WTC11 (cell line): ENCODE results near the gene PDE3B. TPM values are rescaled to one million over a fixed set of nuclear protein-coding genes. Genes with fewer than 3 reads are reported as not detected.

ENCODE experiments used
- ATAC-seq: fragments of 200-7000 bp; cut with Tn5 transposase; 2 replicates; pipeline ENCODE4 v1.10.0; 2021; ENCODE audit warnings: mild to moderate bottlenecking, moderate library complexity
- CTCF ChIA-PET: fragments of 300-600 bp; sonication (Branson Sonifier 250); formaldehyde crosslinking; loops from one replicate; lab custom pipeline; 2021; ENCODE audit warnings: antibody characterized with exemption; lab: Charles Lee
- POLR2A ChIA-PET: fragments of 350-600 bp; sonication (Branson Sonifier 250); formaldehyde crosslinking; loops from one replicate; lab custom pipeline; 2021; ENCODE audit warnings: antibody characterized with exemption; lab: Charles Lee
- DNase-seq: peaks from one replicate; pipeline ENCODE4 v3.0.0; 2021; ENCODE audit warnings: low spot score
- H3K27ac Mint-ChIP-seq: 2 replicates; pipeline ENCODE4 v1.8.0; 2021; ENCODE audit warnings: mixed read lengths
- H3K27me3 Mint-ChIP-seq: 2 replicates; pipeline ENCODE4 v1.8.0; 2021; ENCODE audit warnings: low read depth, mild to moderate bottlenecking, moderate library complexity, mixed read lengths
- H3K36me3 Mint-ChIP-seq: 2 replicates; pipeline ENCODE4 v1.8.0; 2021; ENCODE audit warnings: mixed read lengths
- H3K4me1 Mint-ChIP-seq: 2 replicates; pipeline ENCODE4 v1.8.0; 2022; ENCODE audit warnings: mixed read lengths
- H3K4me3 Mint-ChIP-seq: 2 replicates; pipeline ENCODE4 v1.8.0; 2021; ENCODE audit warnings: mild to moderate bottlenecking, moderate library complexity, mixed read lengths
- H3K9me3 Mint-ChIP-seq: 2 replicates; pipeline ENCODE4 v1.8.0; 2021; ENCODE audit warnings: mixed read lengths
- ATF2 ChIP-seq: sonication (generic); formaldehyde crosslinking; IDR thresholded peaks from 2 replicates; pipeline ENCODE4 v1.8.1; 2022; ENCODE audit warnings: low read depth, missing genetic modification reagents, borderline replicate concordance
- CREB1 ChIP-seq: sonication (generic); formaldehyde crosslinking; IDR thresholded peaks from 2 replicates; pipeline ENCODE4 v1.8.0; 2023; ENCODE audit warnings: mild to moderate bottlenecking, missing genetic modification reagents
- CREM ChIP-seq: sonication (generic); formaldehyde crosslinking; IDR thresholded peaks from 2 replicates; pipeline ENCODE4 v1.8.1; 2022; ENCODE audit warnings: mild to moderate bottlenecking, missing genetic modification reagents, moderate library complexity
- ETV6 ChIP-seq: sonication (generic); formaldehyde crosslinking; IDR thresholded peaks from 2 replicates; pipeline ENCODE4 v1.8.1; 2022; ENCODE audit warnings: mild to moderate bottlenecking, missing genetic modification reagents
- FOXJ3 ChIP-seq: sonication (generic); formaldehyde crosslinking; IDR thresholded peaks from 2 replicates; pipeline ENCODE4 v1.9.0; 2021; ENCODE audit warnings: missing genetic modification reagents, mild to moderate bottlenecking, borderline replicate concordance
- FOXK1 ChIP-seq: sonication (generic); formaldehyde crosslinking; IDR thresholded peaks from 2 replicates; pipeline ENCODE4 v1.8.0; 2022; ENCODE audit warnings: mild to moderate bottlenecking, moderate library complexity, missing genetic modification reagents
- KAT7 ChIP-seq: sonication (generic); formaldehyde crosslinking; IDR thresholded peaks from 2 replicates; pipeline ENCODE4 v1.8.1; 2023; ENCODE audit warnings: missing genetic modification reagents, mild to moderate bottlenecking, borderline replicate concordance
- NR1H2 ChIP-seq: sonication (generic); formaldehyde crosslinking; IDR thresholded peaks from 2 replicates; pipeline ENCODE4 v1.9.0; 2021; ENCODE audit warnings: mild to moderate bottlenecking, moderate library complexity, missing genetic modification reagents
- RELA ChIP-seq: sonication (generic); formaldehyde crosslinking; IDR thresholded peaks from 2 replicates; pipeline ENCODE4 v1.8.1; 2022; ENCODE audit warnings: missing genetic modification reagents, mild to moderate bottlenecking, borderline replicate concordance
- STAT6 ChIP-seq: sonication (generic); formaldehyde crosslinking; conservative IDR thresholded peaks from 2 replicates; pipeline ENCODE4 v1.8.1; 2023; ENCODE audit warnings: mild to moderate bottlenecking, low read depth, missing genetic modification reagents, moderate library complexity
- TEAD1 ChIP-seq: sonication (generic); formaldehyde crosslinking; IDR thresholded peaks from 2 replicates; pipeline ENCODE4 v1.8.0; 2022; ENCODE audit warnings: mild to moderate bottlenecking, missing genetic modification reagents
- TEAD4 ChIP-seq: sonication (generic); formaldehyde crosslinking; IDR thresholded peaks from 2 replicates; pipeline ENCODE4 v1.8.0; 2022; ENCODE audit warnings: mild to moderate bottlenecking, missing genetic modification reagents
- ZBTB21 ChIP-seq: sonication (generic); formaldehyde crosslinking; IDR thresholded peaks from 2 replicates; pipeline ENCODE4 v1.8.1; 2023; ENCODE audit warnings: mild to moderate bottlenecking, missing genetic modification reagents, borderline replicate concordance
- ZNF121 ChIP-seq: sonication (generic); formaldehyde crosslinking; IDR thresholded peaks from 2 replicates; pipeline ENCODE4 v1.8.0; 2023; ENCODE audit warnings: missing genetic modification reagents
- ZNF263 ChIP-seq: sonication (generic); formaldehyde crosslinking; IDR thresholded peaks from 2 replicates; pipeline ENCODE4 v1.8.1; 2022; ENCODE audit warnings: low read depth, mild to moderate bottlenecking, moderate library complexity, missing genetic modification reagents
- ZNF396 ChIP-seq: fragments of 250-450 bp; sonication (Bioruptor Pico); IDR thresholded peaks from 2 replicates; pipeline ENCODE4 v1.8.0; 2021; ENCODE audit warnings: mild to moderate bottlenecking, moderate library complexity, borderline replicate concordance
- ZNF671 ChIP-seq: fragments of 250-450 bp; sonication (Bioruptor Pico); IDR thresholded peaks from 2 replicates; pipeline ENCODE4 v1.8.0; 2021; ENCODE audit warnings: mild to moderate bottlenecking
- total RNA-seq: library from RNA; stranded (reverse); gene quantifications from 3 replicates; pipeline ENCODE4 v1.2.3, GENCODE V29; 2021
- TF ChIP-seq, protein P1 (sequence below): sonication (generic); formaldehyde crosslinking; IDR thresholded peaks from 2 replicates; pipeline ENCODE4 v1.8.1; 2022; ENCODE audit warnings: mild to moderate bottlenecking, moderate library complexity, missing genetic modification reagents
- TF ChIP-seq, protein P2 (sequence below): sonication (generic); formaldehyde crosslinking; IDR thresholded peaks from 2 replicates; pipeline ENCODE4 v1.8.1; 2023; ENCODE audit warnings: mild to moderate bottlenecking, missing genetic modification reagents, borderline replicate concordance
- TF ChIP-seq, protein P3 (sequence below): sonication (generic); formaldehyde crosslinking; IDR thresholded peaks from 2 replicates; pipeline ENCODE4 v1.8.1; 2023; ENCODE audit warnings: mild to moderate bottlenecking, missing genetic modification reagents, moderate library complexity
- TF ChIP-seq, protein P4 (sequence below): sonication (generic); formaldehyde crosslinking; IDR thresholded peaks from 2 replicates; pipeline ENCODE4 v1.8.0; 2022; ENCODE audit warnings: missing genetic modification reagents

The PDE3B gene
- total RNA-seq, 1 experiment from 2014 or later = 9.6 TPM

- TF ChIP-seq TEAD4 (CRISPR knock-in tag) (no peak), CREB1 (CRISPR knock-in tag) (no peak), ETV6 (CRISPR knock-in tag) (no peak), KAT7 (CRISPR knock-in tag) (no peak), ZNF396 (no peak), ZNF671 (CRISPR knock-in tag) (no peak), STAT6 (CRISPR knock-in tag) (no peak), CREM (CRISPR knock-in tag) (no peak)
Measured at GRCh38 chr11:14703731-14704130, 60.1 kb downstream of the PDE3B start (continued).

- peaks cover 20% of the 10 kb centered on the region for H3K36me3 Mint-ChIP-seq
- DNase-seq = no peak
- no peaks in the 10 kb centered on the region for H3K4me1 Mint-ChIP-seq
- no peak overlapping the region for H3K27ac Mint-ChIP-seq
- no peak overlapping the region for H3K4me3 Mint-ChIP-seq
- TF ChIP-seq ZNF121 (CRISPR knock-in tag) (no peak), CREB1 (CRISPR knock-in tag) (no peak), RELA (CRISPR knock-in tag) (no peak), FOXK1 (CRISPR knock-in tag) (no peak), ZBTB21 (CRISPR knock-in tag) (no peak), ATF2 (no peak), STAT6 (CRISPR knock-in tag) (no peak), NR1H2 (no peak), TEAD1 (no peak), ZNF263 (CRISPR knock-in tag) (no peak), FOXJ3 (CRISPR knock-in tag) (no peak)
- TF ChIP-seq, protein P1, sequence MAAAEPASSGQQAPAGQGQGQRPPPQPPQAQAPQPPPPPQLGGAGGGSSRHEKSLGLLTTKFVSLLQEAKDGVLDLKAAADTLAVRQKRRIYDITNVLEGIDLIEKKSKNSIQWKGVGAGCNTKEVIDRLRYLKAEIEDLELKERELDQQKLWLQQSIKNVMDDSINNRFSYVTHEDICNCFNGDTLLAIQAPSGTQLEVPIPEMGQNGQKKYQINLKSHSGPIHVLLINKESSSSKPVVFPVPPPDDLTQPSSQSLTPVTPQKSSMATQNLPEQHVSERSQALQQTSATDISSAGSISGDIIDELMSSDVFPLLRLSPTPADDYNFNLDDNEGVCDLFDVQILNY (CRISPR knock-in tag) = no peak
- TF ChIP-seq, protein P2, sequence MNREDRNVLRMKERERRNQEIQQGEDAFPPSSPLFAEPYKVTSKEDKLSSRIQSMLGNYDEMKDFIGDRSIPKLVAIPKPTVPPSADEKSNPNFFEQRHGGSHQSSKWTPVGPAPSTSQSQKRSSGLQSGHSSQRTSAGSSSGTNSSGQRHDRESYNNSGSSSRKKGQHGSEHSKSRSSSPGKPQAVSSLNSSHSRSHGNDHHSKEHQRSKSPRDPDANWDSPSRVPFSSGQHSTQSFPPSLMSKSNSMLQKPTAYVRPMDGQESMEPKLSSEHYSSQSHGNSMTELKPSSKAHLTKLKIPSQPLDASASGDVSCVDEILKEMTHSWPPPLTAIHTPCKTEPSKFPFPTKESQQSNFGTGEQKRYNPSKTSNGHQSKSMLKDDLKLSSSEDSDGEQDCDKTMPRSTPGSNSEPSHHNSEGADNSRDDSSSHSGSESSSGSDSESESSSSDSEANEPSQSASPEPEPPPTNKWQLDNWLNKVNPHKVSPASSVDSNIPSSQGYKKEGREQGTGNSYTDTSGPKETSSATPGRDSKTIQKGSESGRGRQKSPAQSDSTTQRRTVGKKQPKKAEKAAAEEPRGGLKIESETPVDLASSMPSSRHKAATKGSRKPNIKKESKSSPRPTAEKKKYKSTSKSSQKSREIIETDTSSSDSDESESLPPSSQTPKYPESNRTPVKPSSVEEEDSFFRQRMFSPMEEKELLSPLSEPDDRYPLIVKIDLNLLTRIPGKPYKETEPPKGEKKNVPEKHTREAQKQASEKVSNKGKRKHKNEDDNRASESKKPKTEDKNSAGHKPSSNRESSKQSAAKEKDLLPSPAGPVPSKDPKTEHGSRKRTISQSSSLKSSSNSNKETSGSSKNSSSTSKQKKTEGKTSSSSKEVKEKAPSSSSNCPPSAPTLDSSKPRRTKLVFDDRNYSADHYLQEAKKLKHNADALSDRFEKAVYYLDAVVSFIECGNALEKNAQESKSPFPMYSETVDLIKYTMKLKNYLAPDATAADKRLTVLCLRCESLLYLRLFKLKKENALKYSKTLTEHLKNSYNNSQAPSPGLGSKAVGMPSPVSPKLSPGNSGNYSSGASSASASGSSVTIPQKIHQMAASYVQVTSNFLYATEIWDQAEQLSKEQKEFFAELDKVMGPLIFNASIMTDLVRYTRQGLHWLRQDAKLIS = no peak
- TF ChIP-seq, protein P3, sequence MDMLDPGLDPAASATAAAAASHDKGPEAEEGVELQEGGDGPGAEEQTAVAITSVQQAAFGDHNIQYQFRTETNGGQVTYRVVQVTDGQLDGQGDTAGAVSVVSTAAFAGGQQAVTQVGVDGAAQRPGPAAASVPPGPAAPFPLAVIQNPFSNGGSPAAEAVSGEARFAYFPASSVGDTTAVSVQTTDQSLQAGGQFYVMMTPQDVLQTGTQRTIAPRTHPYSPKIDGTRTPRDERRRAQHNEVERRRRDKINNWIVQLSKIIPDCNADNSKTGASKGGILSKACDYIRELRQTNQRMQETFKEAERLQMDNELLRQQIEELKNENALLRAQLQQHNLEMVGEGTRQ = no peak
- TF ChIP-seq, protein P4, sequence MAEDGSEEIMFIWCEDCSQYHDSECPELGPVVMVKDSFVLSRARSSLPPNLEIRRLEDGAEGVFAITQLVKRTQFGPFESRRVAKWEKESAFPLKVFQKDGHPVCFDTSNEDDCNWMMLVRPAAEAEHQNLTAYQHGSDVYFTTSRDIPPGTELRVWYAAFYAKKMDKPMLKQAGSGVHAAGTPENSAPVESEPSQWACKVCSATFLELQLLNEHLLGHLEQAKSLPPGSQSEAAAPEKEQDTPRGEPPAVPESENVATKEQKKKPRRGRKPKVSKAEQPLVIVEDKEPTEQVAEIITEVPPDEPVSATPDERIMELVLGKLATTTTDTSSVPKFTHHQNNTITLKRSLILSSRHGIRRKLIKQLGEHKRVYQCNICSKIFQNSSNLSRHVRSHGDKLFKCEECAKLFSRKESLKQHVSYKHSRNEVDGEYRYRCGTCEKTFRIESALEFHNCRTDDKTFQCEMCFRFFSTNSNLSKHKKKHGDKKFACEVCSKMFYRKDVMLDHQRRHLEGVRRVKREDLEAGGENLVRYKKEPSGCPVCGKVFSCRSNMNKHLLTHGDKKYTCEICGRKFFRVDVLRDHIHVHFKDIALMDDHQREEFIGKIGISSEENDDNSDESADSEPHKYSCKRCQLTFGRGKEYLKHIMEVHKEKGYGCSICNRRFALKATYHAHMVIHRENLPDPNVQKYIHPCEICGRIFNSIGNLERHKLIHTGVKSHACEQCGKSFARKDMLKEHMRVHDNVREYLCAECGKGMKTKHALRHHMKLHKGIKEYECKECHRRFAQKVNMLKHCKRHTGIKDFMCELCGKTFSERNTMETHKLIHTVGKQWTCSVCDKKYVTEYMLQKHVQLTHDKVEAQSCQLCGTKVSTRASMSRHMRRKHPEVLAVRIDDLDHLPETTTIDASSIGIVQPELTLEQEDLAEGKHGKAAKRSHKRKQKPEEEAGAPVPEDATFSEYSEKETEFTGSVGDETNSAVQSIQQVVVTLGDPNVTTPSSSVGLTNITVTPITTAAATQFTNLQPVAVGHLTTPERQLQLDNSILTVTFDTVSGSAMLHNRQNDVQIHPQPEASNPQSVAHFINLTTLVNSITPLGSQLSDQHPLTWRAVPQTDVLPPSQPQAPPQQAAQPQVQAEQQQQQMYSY (CRISPR knock-in tag) = no peak
- ChIA-PET POLR2A (no interaction called here), CTCF (no interaction called here)
- ATAC-seq = no peak
- no peaks in the 10 kb centered on the region for H3K27me3 Mint-ChIP-seq
- peaks cover 42% of the 10 kb centered on the region for H3K9me3 Mint-ChIP-seq
Measured at GRCh38 chr11:14705067-14705466, 61.5 kb downstream of the PDE3B start.
